A673 (cell line): ENCODE data around the gene TSR3. TPM values are rescaled to one million over a fixed set of nuclear protein-coding genes. Genes with fewer than 3 reads are reported as not detected.

Experiments
- BruUV-seq: library from RNA; stranded (reverse); fragments of 400-500 nt; replicated peaks from 2 replicates; lab custom pipeline; 2021; lab: Mats Ljungman, UMichigan
- CTCF ChIA-PET: fragments of 300-600 bp; sonication (Branson Sonifier 250); formaldehyde crosslinking; loops from one replicate; lab custom pipeline; 2022; ENCODE audit warnings: antibody characterized with exemption; lab: Charles Lee
- POLR2A ChIA-PET: fragments of 300-600 bp; sonication (Branson Sonifier 250); formaldehyde crosslinking; loops from one replicate; lab custom pipeline; 2022; ENCODE audit warnings: antibody characterized with exemption; ENCODE audit not compliant: low non-redundant PET; lab: Charles Lee
- DNase-seq: peaks from one replicate; pipeline ENCODE4 v3.0.0-alpha.2; 2015; ENCODE audit warnings: low spot score
- H3K27ac ChIP-seq: fragments of 200-600 bp; sonication (generic); 2 replicates; pipeline ENCODE4 v1.5.1; 2016; ENCODE audit warnings: mixed run types, low read depth, mild to moderate bottlenecking, mixed read lengths, antibody characterized with exemption, low read length; ENCODE audit not compliant: poor library complexity, severe bottlenecking
- H3K27me3 ChIP-seq: fragments of 200-600 bp; sonication (generic); replicated peaks from 2 replicates; pipeline ENCODE4 v1.6.1; 2017; ENCODE audit warnings: mixed run types, low read depth, mild to moderate bottlenecking, mixed read lengths, antibody characterized with exemption, low read length; ENCODE audit not compliant: insufficient read depth, poor library complexity
- H3K36me3 ChIP-seq: fragments of 200-600 bp; sonication (generic); 2 replicates; pipeline ENCODE4 v1.6.1; 2016; ENCODE audit warnings: mixed run types, mild to moderate bottlenecking, mixed read lengths, antibody characterized with exemption, low read length; ENCODE audit not compliant: insufficient read depth, poor library complexity, severe bottlenecking
- H3K4me1 ChIP-seq: fragments of 200-600 bp; sonication (generic); 2 replicates; pipeline ENCODE4 v1.6.1; 2017; ENCODE audit warnings: mixed run types, mild to moderate bottlenecking, mixed read lengths, antibody characterized with exemption, low read length; ENCODE audit not compliant: insufficient read depth, poor library complexity, severe bottlenecking
- H3K4me3 ChIP-seq: fragments of 200-600 bp; sonication (generic); 2 replicates; pipeline ENCODE4 v1.5.1; 2016; ENCODE audit warnings: low read depth, mixed run types, mild to moderate bottlenecking, mixed read lengths, low read length; ENCODE audit not compliant: poor library complexity, severe bottlenecking
- H3K9me3 ChIP-seq: fragments of 200-600 bp; sonication (generic); 2 replicates; pipeline ENCODE4 v1.6.1; 2016; ENCODE audit warnings: mixed run types, low read depth, mild to moderate bottlenecking, mixed read lengths, antibody characterized with exemption, low read length; ENCODE audit not compliant: poor library complexity, severe bottlenecking
- EZH2 ChIP-seq: fragments of 200-600 bp; sonication (generic); IDR thresholded peaks from 2 replicates; pipeline ENCODE4 v1.6.1; 2017; ENCODE audit warnings: borderline replicate concordance, low read depth, mild to moderate bottlenecking, mixed read lengths, antibody characterized with exemption, low read length; ENCODE audit not compliant: poor library complexity, severe bottlenecking
- intact Hi-C: fragments of 100-400 bp; cut with micrococcal nuclease; formaldehyde crosslinking; loops from one replicate; pipeline ENCODE4 v1.10.0; 2022; ENCODE audit not compliant: unreplicated experiment
- total RNA-seq: library from RNA; stranded (reverse); gene quantifications from 2 replicates; pipeline ENCODE4 v1.2.3, GENCODE V29; 2021
- TF ChIP-seq, protein P1 (sequence below): fragments of 300-800, 200-600 bp; sonication (generic); conservative IDR thresholded peaks from 2 replicates; pipeline ENCODE4 v1.5.1; 2017; ENCODE audit warnings: low read depth, mild to moderate bottlenecking, antibody characterized with exemption, low read length, moderate library complexity, mixed read lengths

The TSR3 gene
- total RNA-seq, 1 experiment from 2014 or later, result 57.2 TPM

DNA sequence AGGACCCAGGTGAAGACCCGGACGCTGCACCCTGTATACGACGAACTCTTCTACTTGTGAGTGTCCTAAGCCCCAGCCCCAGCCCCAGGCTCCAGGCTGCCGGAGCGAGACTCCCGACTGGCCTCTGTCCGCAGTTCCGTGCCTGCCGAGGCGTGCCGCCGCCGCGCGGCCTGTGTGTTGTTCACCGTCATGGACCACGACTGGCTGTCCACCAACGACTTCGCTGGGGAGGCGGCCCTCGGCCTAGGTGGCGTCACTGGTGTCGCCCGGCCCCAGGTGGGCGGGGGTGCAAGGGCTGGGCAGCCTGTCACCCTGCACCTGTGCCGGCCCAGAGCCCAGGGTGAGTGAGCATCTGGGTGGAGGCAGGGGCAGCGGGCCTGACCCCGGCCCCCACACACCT is 3.7 kb downstream of the TSR3 start:
- H3K36me3 ChIP-seq, result peaks cover 4% of the 10 kb centered on the region
- no peaks in the 10 kb centered on the region for H3K27me3 ChIP-seq
- no peak for TF ChIP-seq EZH2
- TF ChIP-seq, protein P1, sequence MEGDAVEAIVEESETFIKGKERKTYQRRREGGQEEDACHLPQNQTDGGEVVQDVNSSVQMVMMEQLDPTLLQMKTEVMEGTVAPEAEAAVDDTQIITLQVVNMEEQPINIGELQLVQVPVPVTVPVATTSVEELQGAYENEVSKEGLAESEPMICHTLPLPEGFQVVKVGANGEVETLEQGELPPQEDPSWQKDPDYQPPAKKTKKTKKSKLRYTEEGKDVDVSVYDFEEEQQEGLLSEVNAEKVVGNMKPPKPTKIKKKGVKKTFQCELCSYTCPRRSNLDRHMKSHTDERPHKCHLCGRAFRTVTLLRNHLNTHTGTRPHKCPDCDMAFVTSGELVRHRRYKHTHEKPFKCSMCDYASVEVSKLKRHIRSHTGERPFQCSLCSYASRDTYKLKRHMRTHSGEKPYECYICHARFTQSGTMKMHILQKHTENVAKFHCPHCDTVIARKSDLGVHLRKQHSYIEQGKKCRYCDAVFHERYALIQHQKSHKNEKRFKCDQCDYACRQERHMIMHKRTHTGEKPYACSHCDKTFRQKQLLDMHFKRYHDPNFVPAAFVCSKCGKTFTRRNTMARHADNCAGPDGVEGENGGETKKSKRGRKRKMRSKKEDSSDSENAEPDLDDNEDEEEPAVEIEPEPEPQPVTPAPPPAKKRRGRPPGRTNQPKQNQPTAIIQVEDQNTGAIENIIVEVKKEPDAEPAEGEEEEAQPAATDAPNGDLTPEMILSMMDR, result no peak
- peaks cover 15% of the 10 kb centered on the region for H3K4me1 ChIP-seq
- no TSS peak for BruUV-seq
- ChIA-PET POLR2A (interaction anchor here (0.5 kb wide), 1 partner anchor 169 kb away, joined by 5 read pairs; no protein-coding TSS in a partner anchor), CTCF (no interaction called here)
- no peak for DNase-seq
- H3K27ac ChIP-seq, result no peak overlapping the region
- no peaks in the 10 kb centered on the region for H3K9me3 ChIP-seq
- H3K4me3 ChIP-seq, result no peak overlapping the region
- intact Hi-C loops, result no loop called here

DNA sequence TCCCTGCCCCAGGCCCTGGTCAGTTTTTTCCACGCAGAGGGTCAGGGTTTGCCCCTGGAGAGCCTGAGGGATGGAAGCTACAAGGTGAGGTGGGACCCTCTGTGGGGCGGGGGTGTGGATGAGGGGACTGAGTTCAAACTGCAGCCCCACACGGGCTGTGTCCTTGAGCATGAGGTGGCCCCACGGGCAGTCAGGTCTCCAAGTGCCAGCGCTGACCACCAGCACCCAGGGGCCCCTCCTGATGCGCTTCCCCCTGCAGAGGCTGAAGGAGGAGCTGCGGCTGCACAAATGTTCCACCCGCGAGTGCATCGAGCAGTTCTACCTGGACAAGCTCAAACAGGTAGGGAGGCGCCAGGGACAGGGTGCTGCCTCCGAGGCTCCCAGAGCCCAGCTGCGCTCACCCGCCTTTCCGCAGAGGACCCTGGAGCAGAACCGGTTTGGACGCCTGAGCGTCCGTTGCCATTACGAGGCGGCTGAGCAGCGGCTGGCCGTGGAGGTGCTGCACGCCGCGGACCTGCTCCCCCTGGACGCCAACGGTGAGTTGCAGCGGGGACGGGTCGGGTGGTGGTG is 4.3 kb downstream of the TSR3 start:
- intact Hi-C loops, result no loop called here
- ChIA-PET CTCF (no interaction called here), POLR2A (no interaction called here)
- no peak overlapping the region for H3K27ac ChIP-seq
- no TSS peak for BruUV-seq
- peaks cover 9% of the 10 kb centered on the region for H3K4me1 ChIP-seq
- no peaks in the 10 kb centered on the region for H3K27me3 ChIP-seq
- peaks cover 4% of the 10 kb centered on the region for H3K36me3 ChIP-seq
- TF ChIP-seq, protein P1, result no peak
- no peak for TF ChIP-seq EZH2
- no peak overlapping the region for H3K4me3 ChIP-seq
- no peaks in the 10 kb centered on the region for H3K9me3 ChIP-seq
- no peak for DNase-seq

DNA sequence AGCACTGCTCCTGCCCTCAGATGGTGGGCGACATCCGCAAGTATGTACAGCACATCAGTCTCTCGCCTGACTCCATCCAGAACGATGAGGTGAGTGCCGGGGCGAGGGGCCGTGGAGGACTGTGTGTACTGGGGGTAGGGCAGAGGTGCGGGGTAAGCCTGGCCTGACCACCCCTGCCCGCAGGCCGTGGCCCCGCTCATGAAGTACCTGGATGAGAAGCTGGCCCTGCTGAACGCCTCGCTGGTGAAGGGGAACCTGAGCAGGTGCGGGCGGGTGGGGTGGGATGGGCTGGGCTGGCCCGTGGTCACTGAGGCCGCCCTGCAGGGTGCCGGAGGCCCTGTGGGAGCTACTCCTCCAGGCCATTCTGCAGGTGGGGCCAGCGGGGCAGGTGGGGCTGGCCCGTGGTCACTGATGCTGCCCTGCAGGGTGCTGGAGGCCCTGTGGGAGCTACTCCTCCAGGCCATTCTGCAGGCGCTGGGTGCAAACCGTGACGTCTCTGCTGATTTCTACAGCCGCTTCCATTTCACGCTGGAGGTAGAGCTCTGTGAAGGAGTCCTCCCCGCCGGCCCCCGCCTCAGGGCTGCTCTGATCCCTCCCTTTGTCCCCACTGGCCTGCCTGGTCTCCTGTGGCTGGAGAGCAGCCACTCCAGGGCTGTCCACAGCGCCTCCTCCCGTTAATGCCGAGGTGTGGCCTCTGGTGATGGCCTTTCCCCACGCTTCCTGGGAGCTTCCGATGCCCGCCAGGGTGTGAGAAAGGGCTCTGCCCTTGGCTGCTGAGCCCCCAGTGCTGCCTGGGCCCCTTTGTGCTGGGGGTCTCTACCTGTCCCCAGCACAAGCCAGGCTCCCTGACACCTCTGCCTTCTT is 5.0 kb downstream of the TSR3 start:
- H3K36me3 ChIP-seq, result peaks cover 4% of the 10 kb centered on the region
- DNase-seq, result no peak
- H3K4me1 ChIP-seq, result peaks cover 9% of the 10 kb centered on the region
- no peaks in the 10 kb centered on the region for H3K9me3 ChIP-seq
- H3K27me3 ChIP-seq, result no peaks in the 10 kb centered on the region
- no peak for TF ChIP-seq EZH2
- TF ChIP-seq, protein P1, result no peak
- H3K4me3 ChIP-seq, result no peak overlapping the region
- H3K27ac ChIP-seq, result no peak overlapping the region
- intact Hi-C loops, result no loop called here
- ChIA-PET POLR2A (interaction anchor here (0.6 kb wide), 1 partner anchor 16 kb away, joined by 3 read pairs; no protein-coding TSS in a partner anchor), CTCF (no interaction called here)
- BruUV-seq, result no TSS peak
